GF-D8 (cell line): ENCODE results near the gene XAB2.

Source experiments
- DNase-seq: peaks from one replicate; lab custom pipeline; 2025; lab: John Stamatoyannopoulos, UW

The XAB2 gene

GRCh38 chr19:7611541-7612279, 17.6 kb downstream of the XAB2 start:
- no peak for DNase-seq

GRCh38 chr19:7610491-7611240, 18.7 kb downstream of the XAB2 start:
- no peak for DNase-seq

- no peak for DNase-seq
These were observed 21.3 kb downstream of the XAB2 start for GRCh38 chr19:7607874-7608560.

- DNase-seq = no peak
These were observed 22.0 kb downstream of the XAB2 start for GRCh38 chr19:7607212-7607873.

- no peak for DNase-seq
These were observed 23.1 kb downstream of the XAB2 start for GRCh38 chr19:7606289-7606688.

- DNase-seq = no peak
These were observed 23.7 kb downstream of the XAB2 start for GRCh38 chr19:7605490-7606222.

GRCh38 chr19:7603919-7604318, 25.4 kb downstream of the XAB2 start:
- DNase-seq = no peak

GRCh38 chr19:7602935-7603497, 26.3 kb downstream of the XAB2 start:
- DNase-seq = no peak

- no peak for DNase-seq
These were observed 27.0 kb downstream of the XAB2 start for GRCh38 chr19:7602240-7602934.

GRCh38 chr19:7600721-7601120, 28.6 kb downstream of the XAB2 start:
- no peak for DNase-seq

- DNase-seq = no peak
These were observed 31.2 kb downstream of the XAB2 start for GRCh38 chr19:7598180-7598579.

GRCh38 chr19:7597689-7598088, 31.7 kb downstream of the XAB2 start:
- no peak for DNase-seq

- no peak for DNase-seq
These were observed 33.0 kb downstream of the XAB2 start for GRCh38 chr19:7596211-7596937.

GRCh38 chr19:7595466-7596133, 33.7 kb downstream of the XAB2 start, which contains the start of gene CAMSAP3:
TSS of gene CAMSAP3 (plus strand) at chr19:7595863. CDS start at chr19:7596003, 140 bp downstream.
- DNase-seq = no peak

GRCh38 chr19:7590256-7590655, 39.1 kb downstream of the XAB2 start:
- no peak for DNase-seq

GRCh38 chr19:7589822-7590221, 39.5 kb downstream of the XAB2 start:
- no peak for DNase-seq

GRCh38 chr19:7582446-7582845, 46.9 kb downstream of the XAB2 start:
- DNase-seq = no peak

- no peak for DNase-seq
These were observed 50.2 kb downstream of the XAB2 start for GRCh38 chr19:7579182-7579581.

GRCh38 chr19:7578127-7578526, 51.2 kb downstream of the XAB2 start:
- no peak for DNase-seq
